Subcutaneous abdominal adipose tissue (tissue), 5 donors: ENCODE measurements around the gene HBM.
"Not testable (repeated sequence)": the region's sequence is repeated elsewhere in the genome, so short reads cannot be mapped to it uniquely, and the experiment has no call there.

Experiments
- H3K27ac ChIP-seq: one replicate; pipeline ENCODE4 v1.7.0; 2013; ENCODE audit warnings: low read depth, mild to moderate bottlenecking, inconsistent platforms, low read length, moderate library complexity
- H3K27me3 ChIP-seq, 5 donors: one replicate each; pipeline ENCODE4 v1.7.0; 2013; ENCODE audit warnings: low read length in 5 of 5, inconsistent platforms in 1 of 5; ENCODE audit not compliant: control insufficient read depth in 5 of 5, insufficient read depth in 4 of 5
- H3K36me3 ChIP-seq, 5 donors: one replicate each; pipeline ENCODE4 v1.7.0; 2013; ENCODE audit warnings: low read length in 5 of 5; ENCODE audit not compliant: control insufficient read depth in 5 of 5, insufficient read depth in 5 of 5
- H3K4me1 ChIP-seq, 5 donors: one replicate each; pipeline ENCODE4 v1.7.0; 2013; ENCODE audit warnings: low read length in 5 of 5, mild to moderate bottlenecking in 3 of 5, moderate library complexity in 1 of 5; ENCODE audit not compliant: control insufficient read depth in 5 of 5, insufficient read depth in 5 of 5
- H3K4me3 ChIP-seq, 5 donors: one replicate each; pipeline ENCODE4 v1.7.0; 2013; ENCODE audit warnings: low read length in 5 of 5, low read depth in 1 of 5
- H3K9ac ChIP-seq, 5 donors: one replicate each; pipeline ENCODE4 v1.7.0; 2013; ENCODE audit warnings: low read length in 5 of 5, mild to moderate bottlenecking in 4 of 5, moderate library complexity in 3 of 5
- H3K9me3 ChIP-seq, 5 donors: one replicate each; pipeline ENCODE4 v1.7.0; 2013; ENCODE audit warnings: low read length in 5 of 5; ENCODE audit not compliant: control insufficient read depth in 5 of 5
- donor health status: healthy.
- donor health status: healthy.
- donor health status: healthy.
- donor health status: healthy.
- donor health status: healthy.

Gene HBM

DNA sequence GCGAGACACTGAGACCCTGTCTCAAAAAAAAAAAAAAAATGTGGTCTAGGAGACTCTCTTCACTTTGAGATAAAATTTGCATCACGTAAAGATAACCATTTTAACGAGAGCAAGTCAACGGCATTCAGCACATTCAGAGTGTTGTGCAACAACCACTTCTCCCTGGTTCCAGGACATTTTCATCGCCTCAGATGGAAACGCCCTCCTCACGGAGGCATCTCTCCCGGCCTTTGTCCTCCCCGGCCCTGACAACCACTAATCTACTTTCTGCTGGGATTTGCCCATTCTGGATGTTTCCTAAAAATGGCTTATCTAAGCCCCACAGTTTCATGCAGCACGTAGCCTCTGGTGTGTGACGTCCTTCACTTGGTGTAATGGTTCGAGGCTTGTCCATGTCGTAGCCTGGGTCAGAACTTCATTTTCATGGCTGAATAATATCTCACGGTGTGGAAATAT lies 21.0 kb upstream of the HBM start:
- H3K9ac ChIP-seq, result no peak overlapping the region
- H3K4me3 ChIP-seq, result no peak overlapping the region

GRCh38 chr16:146646-147045 lies 19.1 kb upstream of the HBM start:
- no peak overlapping the region for H3K27ac ChIP-seq
- peaks cover 2 to 12% (median 9%) of the 10 kb centered on the region in 5 donors for H3K27me3 ChIP-seq
- H3K36me3 ChIP-seq, result no peaks in the 10 kb centered on the region
- H3K9me3 ChIP-seq, result no peaks in the 10 kb centered on the region
- no peak overlapping the region for H3K9ac ChIP-seq
- H3K4me1 ChIP-seq, result no peaks in the 10 kb centered on the region
- H3K4me3 ChIP-seq, result no peak overlapping the region

More for the DNA sequence above, 21.0 kb upstream of the HBM start:
- Histone ChIP-seq H3K27ac (no peak overlapping the region), H3K4me1 (no peaks in the 10 kb centered on the region), H3K27me3 (peaks cover 2 to 12% (median 9%) of the 10 kb centered on the region in 5 donors), H3K36me3 (no peaks in the 10 kb centered on the region), H3K9me3 (no peaks in the 10 kb centered on the region)

DNA sequence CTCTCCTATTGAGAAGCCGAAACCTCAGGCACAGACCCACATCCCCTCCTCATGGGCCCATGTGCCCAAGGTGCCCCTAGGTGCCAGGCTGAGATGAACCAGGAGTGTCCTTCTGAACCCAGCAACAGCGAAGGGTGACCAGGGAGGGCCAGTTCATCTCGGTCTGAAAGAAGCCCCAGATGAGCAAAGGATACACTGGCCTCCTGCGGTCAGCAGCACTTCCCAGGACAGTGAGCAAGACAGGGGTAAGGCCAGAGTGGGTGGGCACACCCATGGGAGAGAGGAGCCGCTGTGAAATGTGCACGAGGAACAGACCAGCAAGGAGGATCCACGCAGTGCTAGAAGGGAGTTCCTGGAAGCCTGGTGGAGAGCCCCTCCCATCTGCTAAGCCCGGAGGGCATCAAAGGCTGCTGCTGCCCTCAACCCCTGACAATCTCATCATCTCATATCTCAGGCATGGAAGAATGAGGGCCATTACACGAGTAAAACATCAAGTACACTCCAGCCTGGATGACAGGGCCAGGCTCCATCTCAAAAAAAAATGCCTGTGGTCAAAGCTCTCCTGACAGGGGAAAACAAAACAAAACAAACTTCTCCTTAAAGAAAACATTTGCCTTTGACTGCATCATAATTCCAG lies 16.6 kb upstream of the HBM start:
- Histone ChIP-seq H3K9me3 (no peaks in the 10 kb centered on the region), H3K27me3 (peaks cover 0 to 4% (median 0%) of the 10 kb centered on the region in 5 donors), H3K4me3 (no peak overlapping the region), H3K36me3 (no peaks in the 10 kb centered on the region), H3K4me1 (peaks cover 0 to under 1% (median 0%) of the 10 kb centered on the region in 5 donors), H3K27ac (no peak overlapping the region), H3K9ac (no peak overlapping the region)

DNA sequence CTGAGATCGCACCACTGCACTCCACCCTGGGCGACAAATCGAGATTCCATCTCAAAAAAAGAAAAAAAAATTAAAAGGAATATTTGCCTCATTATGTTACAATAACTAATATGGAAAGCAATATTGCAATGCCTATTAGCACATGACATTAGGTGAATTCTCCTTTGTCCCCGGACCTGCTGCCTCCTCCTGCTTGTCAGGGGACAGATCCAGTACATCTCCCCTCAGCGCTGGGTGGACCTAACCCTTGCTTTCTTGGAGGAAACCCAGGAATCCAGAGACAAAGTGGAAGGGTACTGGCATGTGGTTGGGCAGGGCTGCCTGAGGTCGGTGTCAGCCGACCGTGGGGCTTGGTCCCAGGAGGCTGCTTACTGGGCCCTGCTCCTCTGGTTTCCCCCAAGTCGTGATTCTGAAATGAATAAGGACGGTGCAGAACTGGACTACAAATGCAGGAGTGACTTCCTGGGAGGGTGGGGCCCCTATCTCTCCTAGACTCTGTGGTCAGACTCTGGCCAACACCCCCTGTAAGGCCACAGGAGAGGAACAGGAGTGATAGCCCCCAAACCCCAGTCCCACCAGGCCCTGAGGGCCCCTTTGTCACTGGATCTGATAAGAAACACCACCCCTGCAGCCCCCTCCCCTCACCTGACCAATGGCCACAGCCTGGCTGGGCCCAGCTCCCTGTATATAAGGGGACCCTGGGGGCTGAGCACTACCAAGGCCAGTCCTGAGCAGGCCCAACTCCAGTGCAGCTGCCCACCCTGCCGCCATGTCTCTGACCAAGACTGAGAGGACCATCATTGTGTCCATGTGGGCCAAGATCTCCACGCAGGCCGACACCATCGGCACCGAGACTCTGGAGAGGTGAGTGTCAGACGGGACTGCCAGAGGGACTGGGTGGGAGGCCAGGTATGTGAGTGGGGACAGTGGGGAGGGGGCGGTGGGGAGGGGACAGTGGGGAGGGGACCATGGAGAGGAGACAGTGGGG lies 13.3 kb upstream of the HBM start, which contains the start of gene HBZ:
Gene HBZ, plus strand, starts transcription at position 504 of the 988 bp plus-strand sequence. Its CDS starts 266 bp downstream, at position 770.
- H3K27me3 ChIP-seq, result peaks cover 0 to 9% (median 5%) of the 10 kb centered on the region in 5 donors
- no peaks in the 10 kb centered on the region for H3K36me3 ChIP-seq
- H3K9ac ChIP-seq, result no peak within 1 kb of the TSS
- no peaks in the 10 kb centered on the region for H3K9me3 ChIP-seq
- peaks cover 0 to 10% (median 8%) of the 10 kb centered on the region in 5 donors for H3K4me1 ChIP-seq
- no peak within 1 kb of the TSS for H3K27ac ChIP-seq
- no peak within 1 kb of the TSS for H3K4me3 ChIP-seq

- H3K4me1 ChIP-seq, H3K36me3 ChIP-seq, H3K9me3 ChIP-seq, H3K27me3 ChIP-seq, H3K9ac ChIP-seq, H3K27ac ChIP-seq, H3K4me3 ChIP-seq: not testable (repeated sequence)
These were observed 12.7 kb upstream of the HBM start for GRCh38 chr16:153129-153521.

- not testable (repeated sequence) for H3K4me3 ChIP-seq, H3K27me3 ChIP-seq, H3K9me3 ChIP-seq, H3K27ac ChIP-seq, H3K4me1 ChIP-seq, H3K9ac ChIP-seq, H3K36me3 ChIP-seq
These were observed 12.1 kb upstream of the HBM start for GRCh38 chr16:153550-154216.

- peak overlapping the region in 4 of 5 donors; percentile 18 to 68 (median 53) for H3K4me3 ChIP-seq
- peaks cover 0 to 14% (median 5%) of the 10 kb centered on the region in 5 donors for H3K27me3 ChIP-seq
- no peaks in the 10 kb centered on the region for H3K36me3 ChIP-seq
- peaks cover 0 to 10% (median 8%) of the 10 kb centered on the region in 5 donors for H3K4me1 ChIP-seq
- H3K9me3 ChIP-seq, result no peaks in the 10 kb centered on the region
- H3K9ac ChIP-seq, result peak overlapping the region in 3 of 5 donors; percentile 10 to 69 (median 45)
- no peak overlapping the region for H3K27ac ChIP-seq
These were observed 11.4 kb upstream of the HBM start for GRCh38 chr16:154217-155030.

- peaks cover 0 to 16% (median 5%) of the 10 kb centered on the region in 5 donors for H3K27me3 ChIP-seq
- H3K4me1 ChIP-seq, result peaks cover 0 to 10% (median 8%) of the 10 kb centered on the region in 5 donors
- no peaks in the 10 kb centered on the region for H3K9me3 ChIP-seq
- H3K4me3 ChIP-seq, result peak overlapping the region in 3 of 5 donors; percentile 18 to 68 (median 54)
- H3K9ac ChIP-seq, result peak overlapping the region in 2 of 5 donors; percentile 10 to 69
- no peaks in the 10 kb centered on the region for H3K36me3 ChIP-seq
- H3K27ac ChIP-seq, result no peak overlapping the region
These were observed 10.8 kb upstream of the HBM start for GRCh38 chr16:155031-155398.

DNA sequence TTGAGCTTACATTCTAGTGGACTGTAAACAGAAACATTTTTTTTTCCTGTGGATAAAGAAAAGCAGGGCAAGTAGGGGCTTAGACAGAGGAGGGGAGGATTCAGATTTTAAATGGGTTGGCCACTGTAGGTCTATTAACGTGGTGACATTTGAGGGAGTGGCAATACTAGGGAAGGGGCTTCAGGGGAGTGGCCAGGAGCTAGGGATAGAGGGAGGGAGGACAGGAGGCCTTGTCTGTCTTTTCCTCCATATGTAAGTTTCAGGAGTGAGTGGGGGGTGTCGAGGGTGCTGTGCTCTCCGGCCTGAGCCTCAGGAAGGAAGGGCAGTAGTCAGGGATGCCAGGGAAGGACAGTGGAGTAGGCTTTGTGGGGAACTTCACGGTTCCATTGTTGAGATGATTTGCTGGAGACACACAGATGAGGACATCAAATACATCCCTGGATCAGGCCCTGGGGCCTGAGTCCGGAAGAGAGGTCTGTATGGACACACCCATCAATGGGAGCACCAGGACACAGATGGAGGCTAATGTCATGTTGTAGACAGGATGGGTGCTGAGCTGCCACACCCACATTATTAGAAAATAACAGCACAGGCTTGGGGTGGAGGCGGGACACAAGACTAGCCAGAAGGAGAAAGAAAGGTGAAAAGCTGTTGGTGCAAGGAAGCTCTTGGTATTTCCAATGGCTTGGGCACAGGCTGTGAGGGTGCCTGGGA lies 6.5 kb upstream of the HBM start:
- H3K27me3 ChIP-seq, result peaks cover 6 to 20% (median 14%) of the 10 kb centered on the region in 5 donors

More for the DNA sequence above, 6.5 kb upstream of the HBM start:
- H3K9ac ChIP-seq, result no peak overlapping the region
- H3K27ac ChIP-seq, result no peak overlapping the region
- H3K4me3 ChIP-seq, result no peak overlapping the region
- H3K36me3 ChIP-seq, result no peaks in the 10 kb centered on the region
- peaks cover 0 to 8% (median 7%) of the 10 kb centered on the region in 5 donors for H3K4me1 ChIP-seq
- no peaks in the 10 kb centered on the region for H3K9me3 ChIP-seq
